RWPE1 (cell line): ENCODE measurements around the gene SSUH2.

Experiments used
- CTCF ChIA-PET: fragments of 350-600 bp; sonication (Branson Sonifier 250); formaldehyde crosslinking; extraction: SDS; loops from one replicate; lab custom pipeline; 2021; lab: Yijun Ruan, JAX
- POLR2A ChIA-PET: fragments of 400-600 bp; formaldehyde crosslinking; extraction: SDS; loops from one replicate; lab custom pipeline; 2020; ENCODE audit warnings: antibody characterized with exemption; ENCODE audit not compliant: low non-redundant PET; lab: Yijun Ruan, JAX
- DNase-seq: peaks from one replicate; pipeline ENCODE4 v3.0.0; 2012; ENCODE audit warnings: low spot score
- H3K27ac ChIP-seq: fragments of 450-650 bp; 2 replicates; pipeline ENCODE4 v1.5.1; 2017
- CTCF ChIP-seq: fragments of 450-650 bp; conservative IDR thresholded peaks from 2 replicates; pipeline ENCODE4 v1.5.1; 2017; ENCODE audit warnings: low read depth, mild to moderate bottlenecking

Gene SSUH2

GRCh38 chr3:8642001-8642400 lies 2.6 kb downstream of the SSUH2 start:
- POLR2A ChIA-PET = no interaction called here

DNA sequence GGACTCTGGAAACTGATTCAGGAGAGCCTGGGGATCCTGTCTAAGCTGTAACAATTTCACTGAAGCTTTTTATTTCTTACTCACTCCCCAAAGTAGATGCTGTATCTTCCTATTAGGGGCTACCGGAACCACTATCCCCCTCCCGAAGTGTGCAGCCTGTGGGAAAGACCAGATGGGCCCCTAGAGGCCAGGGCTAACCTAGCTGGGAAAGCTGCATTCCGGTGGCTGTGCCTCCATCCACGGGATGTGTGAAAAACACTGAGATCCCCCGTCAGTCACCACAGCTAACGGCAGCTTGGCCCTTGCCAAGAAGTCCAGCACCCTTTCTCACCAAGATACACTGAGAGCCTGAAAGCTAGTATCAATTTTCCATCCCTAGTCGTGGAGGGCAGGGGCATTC lies 3.1 kb downstream of the SSUH2 start:
- H3K27ac ChIP-seq = no peak overlapping the region
- no peak for DNase-seq
- CTCF ChIA-PET = no interaction called here
- no peak for TF ChIP-seq CTCF
- POLR2A ChIA-PET = no interaction called here

More at GRCh38 chr3:8642001-8642400, 2.6 kb downstream of the SSUH2 start:
- DNase-seq = no peak
- H3K27ac ChIP-seq = no peak overlapping the region
- CTCF ChIA-PET = no interaction called here
- TF ChIP-seq CTCF = no peak

DNA sequence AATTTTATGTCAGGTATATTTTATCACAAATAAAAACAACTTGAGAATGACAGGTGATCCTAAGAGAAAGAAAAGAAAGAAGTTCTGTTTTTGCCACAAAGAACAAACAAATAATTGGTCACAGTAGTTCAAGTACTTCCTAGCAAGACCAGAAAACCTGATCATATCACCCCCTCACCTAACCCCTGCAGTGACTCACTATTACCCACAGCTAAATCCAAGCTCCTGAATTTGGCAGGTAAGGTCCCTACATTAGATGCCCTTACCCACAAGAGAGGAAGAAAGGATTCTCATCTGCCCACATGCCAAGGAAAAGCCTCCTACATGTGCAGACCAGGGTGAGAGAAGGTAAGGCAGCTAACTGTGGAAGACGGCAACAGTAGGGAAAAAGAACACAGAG lies 4.4 kb downstream of the SSUH2 start:
- no peak for TF ChIP-seq CTCF
- no peak overlapping the region for H3K27ac ChIP-seq
- CTCF ChIA-PET = no interaction called here
- POLR2A ChIA-PET = no interaction called here
- DNase-seq = no peak

DNA sequence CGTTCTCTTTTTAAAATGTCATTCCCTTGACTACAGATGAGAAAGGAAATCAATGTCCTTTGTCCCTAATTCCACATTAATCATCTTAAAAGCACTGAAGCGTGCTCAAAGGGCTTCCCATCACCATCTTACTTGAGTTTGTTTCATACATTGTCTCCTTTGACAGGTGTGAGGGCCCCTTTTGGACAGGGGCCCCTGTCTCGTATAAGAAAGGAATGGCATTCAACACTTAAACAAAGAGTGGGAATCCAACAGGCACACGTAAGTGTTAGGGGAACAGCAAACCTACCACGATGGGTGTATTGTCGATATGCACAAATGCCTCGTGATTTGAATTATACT lies 5.0 kb downstream of the SSUH2 start:
- TF ChIP-seq CTCF = no peak
- ChIA-PET CTCF (no interaction called here), POLR2A (no interaction called here)
- H3K27ac ChIP-seq = no peak overlapping the region
- DNase-seq = no peak

GRCh38 chr3:8638994-8639658 lies 5.5 kb downstream of the SSUH2 start:
- H3K27ac ChIP-seq = no peak overlapping the region
- no peak for DNase-seq
- ChIA-PET POLR2A (no interaction called here), CTCF (no interaction called here)
- TF ChIP-seq CTCF = no peak

- H3K27ac ChIP-seq = no peak overlapping the region
- DNase-seq = no peak
- TF ChIP-seq CTCF = no peak
- ChIA-PET CTCF (no interaction called here), POLR2A (no interaction called here)
Measured at GRCh38 chr3:8637348-8637747, 7.2 kb downstream of the SSUH2 start.
